B cell (primary cell): ENCODE data around the gene XG.

Source experiments
- EZH2 ChIP-seq: IDR thresholded peaks from 2 replicates; pipeline ENCODE4 v1.6.1; 2012; ENCODE audit warnings: borderline replicate concordance, low read depth, mild to moderate bottlenecking, moderate library complexity, low read length; ENCODE audit not compliant: insufficient read depth, poor library complexity, severe bottlenecking
- TF ChIP-seq, protein P1 (sequence below): fragments of 200-600 bp; IDR thresholded peaks from one replicate; pipeline ENCODE4 v1.8.0; 2022; ENCODE audit warnings: antibody characterized with exemption, mild to moderate bottlenecking

DNA sequence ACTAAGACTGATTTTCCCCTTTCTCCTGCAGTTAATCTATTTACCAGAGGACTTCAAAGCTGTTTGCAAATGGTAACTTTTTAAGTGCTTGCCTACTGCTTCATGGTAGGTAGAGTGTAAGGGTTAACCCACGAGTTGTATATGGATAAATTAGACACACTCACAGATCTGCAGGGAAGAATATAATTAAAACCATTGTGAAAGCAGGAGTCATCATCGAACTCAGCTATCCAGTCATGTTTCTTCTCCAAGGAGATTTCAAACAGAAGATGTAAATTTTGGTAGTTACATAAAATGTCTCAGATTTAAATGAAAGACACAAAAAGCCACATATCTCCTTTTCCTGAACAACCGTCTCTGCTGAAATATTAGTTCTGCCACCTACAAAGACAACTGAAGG, 549 bp upstream of the XG start:
- TF ChIP-seq, protein P1, sequence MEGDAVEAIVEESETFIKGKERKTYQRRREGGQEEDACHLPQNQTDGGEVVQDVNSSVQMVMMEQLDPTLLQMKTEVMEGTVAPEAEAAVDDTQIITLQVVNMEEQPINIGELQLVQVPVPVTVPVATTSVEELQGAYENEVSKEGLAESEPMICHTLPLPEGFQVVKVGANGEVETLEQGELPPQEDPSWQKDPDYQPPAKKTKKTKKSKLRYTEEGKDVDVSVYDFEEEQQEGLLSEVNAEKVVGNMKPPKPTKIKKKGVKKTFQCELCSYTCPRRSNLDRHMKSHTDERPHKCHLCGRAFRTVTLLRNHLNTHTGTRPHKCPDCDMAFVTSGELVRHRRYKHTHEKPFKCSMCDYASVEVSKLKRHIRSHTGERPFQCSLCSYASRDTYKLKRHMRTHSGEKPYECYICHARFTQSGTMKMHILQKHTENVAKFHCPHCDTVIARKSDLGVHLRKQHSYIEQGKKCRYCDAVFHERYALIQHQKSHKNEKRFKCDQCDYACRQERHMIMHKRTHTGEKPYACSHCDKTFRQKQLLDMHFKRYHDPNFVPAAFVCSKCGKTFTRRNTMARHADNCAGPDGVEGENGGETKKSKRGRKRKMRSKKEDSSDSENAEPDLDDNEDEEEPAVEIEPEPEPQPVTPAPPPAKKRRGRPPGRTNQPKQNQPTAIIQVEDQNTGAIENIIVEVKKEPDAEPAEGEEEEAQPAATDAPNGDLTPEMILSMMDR, result no peak
- no peak for TF ChIP-seq EZH2
